Right forelimb (tissue), 1 donor: ENCODE results near the gene CTNNBL1.
"Not testable (repeated sequence)": the region's sequence is repeated elsewhere in the genome, so short reads cannot be mapped to it uniquely, and the experiment has no call there.

ENCODE experiments used
- DNase-seq: peaks from one replicate; pipeline ENCODE4 v3.0.0-alpha.2; 2018

CTNNBL1 gene, protein sequence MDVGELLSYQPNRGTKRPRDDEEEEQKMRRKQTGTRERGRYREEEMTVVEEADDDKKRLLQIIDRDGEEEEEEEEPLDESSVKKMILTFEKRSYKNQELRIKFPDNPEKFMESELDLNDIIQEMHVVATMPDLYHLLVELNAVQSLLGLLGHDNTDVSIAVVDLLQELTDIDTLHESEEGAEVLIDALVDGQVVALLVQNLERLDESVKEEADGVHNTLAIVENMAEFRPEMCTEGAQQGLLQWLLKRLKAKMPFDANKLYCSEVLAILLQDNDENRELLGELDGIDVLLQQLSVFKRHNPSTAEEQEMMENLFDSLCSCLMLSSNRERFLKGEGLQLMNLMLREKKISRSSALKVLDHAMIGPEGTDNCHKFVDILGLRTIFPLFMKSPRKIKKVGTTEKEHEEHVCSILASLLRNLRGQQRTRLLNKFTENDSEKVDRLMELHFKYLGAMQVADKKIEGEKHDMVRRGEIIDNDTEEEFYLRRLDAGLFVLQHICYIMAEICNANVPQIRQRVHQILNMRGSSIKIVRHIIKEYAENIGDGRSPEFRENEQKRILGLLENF

DNA sequence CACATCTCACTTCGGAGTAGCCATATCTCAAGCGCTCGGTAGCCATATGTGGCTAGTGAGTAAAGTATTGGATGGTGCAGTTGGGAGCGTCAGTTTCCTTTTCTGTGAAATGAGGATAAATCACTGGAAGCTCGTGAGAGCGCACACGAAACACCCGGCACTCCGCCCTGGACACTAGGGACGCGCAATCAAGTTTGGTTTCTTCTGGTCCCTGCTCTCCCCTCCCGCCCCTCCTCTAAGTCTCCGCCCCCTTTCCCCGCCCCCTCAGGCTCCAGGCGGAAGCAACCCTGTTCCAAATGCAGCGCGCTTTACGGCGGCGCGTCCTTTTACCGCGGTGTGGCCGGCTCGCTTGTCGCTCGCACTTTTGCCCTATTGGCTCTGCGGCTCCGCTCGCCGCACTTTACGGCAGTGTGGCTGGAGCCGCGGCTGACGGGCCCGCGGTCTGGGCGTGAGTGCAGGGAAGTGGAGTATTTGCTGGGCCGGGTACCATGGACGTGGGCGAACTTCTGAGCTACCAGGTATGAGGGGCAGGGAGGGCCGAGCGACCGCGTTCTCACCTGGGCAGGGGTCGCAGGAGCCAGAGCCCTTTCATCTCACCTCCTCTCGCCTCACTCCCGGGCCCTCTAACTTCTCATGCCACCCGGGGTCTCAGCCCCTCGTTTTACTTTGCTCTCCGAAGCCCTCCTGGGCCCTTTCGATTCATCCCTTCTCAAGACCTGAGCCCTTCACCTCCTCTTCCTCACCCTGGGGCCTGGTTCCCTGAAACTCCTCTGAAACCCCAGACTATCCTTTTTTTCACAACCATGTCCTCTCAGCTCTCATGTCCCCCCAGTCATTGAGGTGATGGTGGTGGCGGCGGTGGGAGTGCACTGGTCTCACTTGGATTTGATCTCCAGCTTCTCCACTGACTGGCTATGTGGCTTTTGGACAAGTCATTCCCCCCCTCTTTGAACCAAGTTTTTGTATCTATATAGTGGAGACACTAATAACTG is at the start of gene CTNNBL1:
CTNNBL1 (plus strand) TSS at position 396 of the 992 bp plus-strand sequence; CDS start at position 489, 93 bp downstream.
- DNase-seq, result peak; percentile 98

DNA sequence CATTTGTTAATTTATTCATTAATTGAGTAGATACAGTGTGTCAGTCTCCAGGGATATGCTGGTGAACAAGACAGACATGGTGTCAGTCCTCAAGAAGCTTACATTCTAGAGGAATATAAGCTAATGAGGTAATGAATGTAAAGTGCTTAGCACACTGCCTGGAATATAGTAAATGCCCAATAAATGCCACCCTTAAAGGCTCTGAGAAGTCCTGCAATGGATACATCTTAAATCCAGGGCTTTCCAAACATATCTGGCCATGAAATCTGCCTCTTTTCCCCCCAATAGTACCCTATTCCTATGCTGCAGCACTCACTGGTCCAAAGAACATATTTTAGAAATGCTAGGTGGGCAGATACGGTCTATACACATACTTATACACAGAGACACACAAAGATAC is 49.2 kb upstream of the CTNNBL1 start:
- no peak for DNase-seq

GRCh38 chr20:37647946-37648345 is 45.9 kb upstream of the CTNNBL1 start:
- DNase-seq, result no peak

DNA sequence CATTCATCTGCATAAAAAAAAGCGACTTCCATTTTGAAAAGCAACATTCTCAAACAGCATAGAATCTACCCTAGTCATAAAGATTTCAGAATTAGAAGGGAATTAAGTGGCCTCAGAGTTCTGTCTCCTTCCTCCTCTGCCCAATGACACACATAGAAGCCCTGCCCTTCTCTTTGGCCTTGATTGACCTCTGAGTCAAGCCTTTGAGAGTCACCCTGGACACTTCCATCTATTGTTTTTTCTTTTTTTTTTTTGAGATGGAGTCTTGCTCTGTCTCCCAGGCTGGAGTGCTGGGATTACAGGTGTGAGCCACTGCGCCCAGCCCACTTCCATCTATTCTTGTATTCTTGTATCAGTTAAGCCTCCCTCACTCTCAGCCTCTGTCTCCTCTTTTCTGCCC is 44.8 kb upstream of the CTNNBL1 start:
- no peak for DNase-seq

GRCh38 chr20:37649676-37650370 is 44.0 kb upstream of the CTNNBL1 start:
- no peak for DNase-seq

- DNase-seq, result no peak
Measured at GRCh38 chr20:37650661-37651060, 43.2 kb upstream of the CTNNBL1 start.

DNA sequence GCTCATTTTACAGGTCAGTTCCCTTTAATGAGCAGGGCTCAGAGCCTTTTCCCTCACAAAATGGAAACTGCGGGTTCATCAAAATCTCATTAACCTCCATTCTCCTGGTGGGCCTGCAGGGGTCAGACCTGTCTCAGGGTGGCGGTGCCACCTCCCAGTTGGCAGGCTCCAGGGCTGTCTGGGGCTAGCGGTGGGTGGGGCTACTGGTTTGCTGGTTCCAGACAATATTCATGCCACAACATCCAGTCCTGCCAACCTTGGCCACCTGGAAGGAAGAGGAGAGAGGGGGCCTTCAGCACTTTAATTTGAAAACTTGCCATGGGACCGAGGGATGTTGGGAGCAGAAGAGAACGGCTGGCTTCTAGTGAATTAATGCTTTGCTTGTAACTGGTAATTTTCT is 41.9 kb upstream of the CTNNBL1 start:
- no peak for DNase-seq

DNA sequence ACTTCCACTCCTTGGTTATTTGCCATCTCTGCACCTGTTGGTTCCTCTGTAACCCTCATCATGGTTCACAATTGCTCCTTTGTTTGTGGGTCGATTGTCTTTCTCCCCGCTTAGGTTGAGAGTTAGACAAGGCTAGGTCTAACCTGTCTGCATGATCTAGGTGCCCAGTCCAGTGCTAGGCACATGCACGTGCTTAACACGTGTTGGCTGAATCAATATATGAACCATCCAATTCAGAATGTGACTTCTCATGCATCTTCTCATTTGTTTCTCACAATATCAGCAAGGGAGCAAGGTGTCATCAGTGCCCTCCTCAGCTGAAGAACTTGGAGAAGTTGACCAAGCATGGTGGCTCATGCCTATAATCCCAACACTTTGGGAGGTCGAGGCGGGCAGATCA is 36.9 kb upstream of the CTNNBL1 start:
- DNase-seq, result no peak

- no peak for DNase-seq
Measured at GRCh38 chr20:37657924-37658804, 35.7 kb upstream of the CTNNBL1 start.

DNA sequence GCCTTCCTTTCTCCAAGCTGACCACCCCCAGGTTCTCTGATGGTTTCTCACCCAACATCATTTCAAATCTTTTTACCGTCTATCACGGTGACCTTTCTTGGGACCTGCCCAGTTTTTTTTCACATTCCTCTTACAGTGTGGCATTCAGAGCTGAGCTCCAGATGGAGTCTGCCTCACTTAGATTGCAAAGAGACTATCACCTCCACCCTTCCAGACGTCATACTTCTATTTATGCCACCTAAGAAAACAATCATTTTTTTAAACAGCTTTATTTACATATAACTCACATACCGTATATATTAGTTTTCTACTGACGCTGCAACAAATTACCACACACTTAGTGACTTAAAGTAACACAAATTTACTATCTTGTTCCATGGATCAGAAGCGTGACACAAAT is 32.3 kb upstream of the CTNNBL1 start:
- no peak for DNase-seq

DNA sequence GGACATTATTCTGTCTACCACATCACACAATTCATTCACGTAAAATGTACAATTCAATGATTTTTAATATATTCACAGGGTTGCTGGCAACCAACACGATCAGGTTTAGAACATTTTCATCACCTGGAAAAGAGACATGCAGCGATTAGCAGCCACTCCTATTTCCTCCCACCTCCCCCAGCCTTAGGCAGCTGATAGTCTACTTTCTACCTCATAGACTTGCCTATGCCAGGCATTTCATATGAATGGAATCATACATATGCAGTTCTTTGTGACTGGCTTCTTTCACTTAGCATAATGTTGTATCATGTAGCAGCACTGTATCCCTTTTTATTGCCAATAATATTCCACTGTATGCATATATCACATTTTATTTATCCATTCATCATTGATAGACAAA is 31.5 kb upstream of the CTNNBL1 start:
- no peak for DNase-seq

DNA sequence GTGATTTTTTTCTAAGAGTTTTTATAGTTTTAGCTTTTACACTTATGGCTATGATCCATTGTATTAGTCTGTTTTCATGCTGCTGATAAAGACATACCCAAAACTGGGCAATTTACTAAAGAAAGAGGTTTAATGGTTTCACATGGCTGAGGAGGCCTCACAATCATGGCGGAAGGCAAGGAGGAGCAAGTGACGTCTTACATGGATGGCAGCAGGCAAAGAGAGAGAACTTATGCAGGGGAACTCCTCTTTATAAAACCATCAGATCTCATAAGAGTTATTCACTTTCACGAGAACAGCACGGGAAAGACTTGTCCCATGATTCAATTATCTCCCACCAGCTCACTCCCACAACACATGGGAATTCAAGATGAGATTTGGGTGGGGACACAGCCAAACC is 29.2 kb upstream of the CTNNBL1 start:
- not testable (repeated sequence) for DNase-seq

- no peak for DNase-seq
Measured at GRCh38 chr20:37668166-37668565, 25.7 kb upstream of the CTNNBL1 start.

DNA sequence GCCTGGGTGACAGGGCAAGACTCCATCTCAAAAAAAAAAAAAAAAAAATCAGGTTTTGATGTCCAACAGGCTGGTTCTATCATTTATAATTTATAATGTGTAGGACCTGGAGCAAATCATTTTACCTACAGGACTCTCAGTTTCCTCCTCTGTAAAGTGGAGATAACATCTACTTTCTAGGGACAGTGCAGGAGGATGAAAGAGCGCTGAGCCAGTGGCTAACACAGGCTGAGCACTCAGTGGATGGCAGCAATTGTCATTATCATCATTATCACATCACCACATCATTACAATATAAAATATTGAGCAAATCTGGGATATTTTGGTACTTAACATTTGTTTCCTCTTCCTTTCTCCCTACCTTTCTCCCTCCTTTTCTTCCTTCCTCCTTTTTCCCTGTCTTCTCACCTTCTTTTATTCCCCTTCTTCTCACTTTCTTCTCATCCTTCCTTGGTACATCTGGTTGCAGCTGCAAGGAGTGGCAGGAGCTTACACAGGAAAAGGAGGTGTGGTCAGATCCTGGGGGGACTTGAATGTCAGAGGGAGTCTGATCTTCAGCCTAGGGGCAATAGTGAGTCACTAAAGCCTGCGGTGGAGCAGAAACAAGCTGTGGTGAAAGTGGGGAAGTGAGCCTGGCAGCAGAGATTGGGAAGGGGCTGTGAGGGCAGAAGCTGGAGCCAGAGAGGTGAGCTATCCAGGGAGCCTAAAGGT is 24.6 kb upstream of the CTNNBL1 start:
- no peak for DNase-seq

GRCh38 chr20:37669773-37670236 is 24.0 kb upstream of the CTNNBL1 start:
- DNase-seq, result no peak

GRCh38 chr20:37670351-37670791 is 23.5 kb upstream of the CTNNBL1 start:
- peak; percentile 58 for DNase-seq

DNA sequence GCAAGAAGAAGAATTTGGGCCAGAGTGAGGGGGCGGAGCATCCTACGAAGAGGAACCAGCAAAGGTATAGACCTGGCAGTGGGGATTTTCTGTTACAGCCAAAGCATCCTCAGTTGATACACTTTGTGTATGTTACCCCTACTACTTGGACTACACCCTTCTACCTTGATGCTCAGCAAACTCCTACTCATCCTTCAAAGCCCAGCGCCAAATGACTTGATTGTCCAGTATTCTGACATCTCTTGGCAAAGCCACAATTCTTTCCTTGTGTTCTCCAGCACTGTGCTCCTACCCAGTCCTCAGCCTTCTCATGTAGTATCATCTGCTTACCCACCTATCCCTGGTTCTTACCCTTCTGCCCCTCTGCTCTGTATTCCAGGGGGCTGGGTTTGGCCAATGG is 21.7 kb upstream of the CTNNBL1 start:
- DNase-seq, result no peak

GRCh38 chr20:37673444-37673843 is 20.4 kb upstream of the CTNNBL1 start:
- no peak for DNase-seq

- DNase-seq, result no peak
Measured at GRCh38 chr20:37676440-37676839, 17.4 kb upstream of the CTNNBL1 start.

DNA sequence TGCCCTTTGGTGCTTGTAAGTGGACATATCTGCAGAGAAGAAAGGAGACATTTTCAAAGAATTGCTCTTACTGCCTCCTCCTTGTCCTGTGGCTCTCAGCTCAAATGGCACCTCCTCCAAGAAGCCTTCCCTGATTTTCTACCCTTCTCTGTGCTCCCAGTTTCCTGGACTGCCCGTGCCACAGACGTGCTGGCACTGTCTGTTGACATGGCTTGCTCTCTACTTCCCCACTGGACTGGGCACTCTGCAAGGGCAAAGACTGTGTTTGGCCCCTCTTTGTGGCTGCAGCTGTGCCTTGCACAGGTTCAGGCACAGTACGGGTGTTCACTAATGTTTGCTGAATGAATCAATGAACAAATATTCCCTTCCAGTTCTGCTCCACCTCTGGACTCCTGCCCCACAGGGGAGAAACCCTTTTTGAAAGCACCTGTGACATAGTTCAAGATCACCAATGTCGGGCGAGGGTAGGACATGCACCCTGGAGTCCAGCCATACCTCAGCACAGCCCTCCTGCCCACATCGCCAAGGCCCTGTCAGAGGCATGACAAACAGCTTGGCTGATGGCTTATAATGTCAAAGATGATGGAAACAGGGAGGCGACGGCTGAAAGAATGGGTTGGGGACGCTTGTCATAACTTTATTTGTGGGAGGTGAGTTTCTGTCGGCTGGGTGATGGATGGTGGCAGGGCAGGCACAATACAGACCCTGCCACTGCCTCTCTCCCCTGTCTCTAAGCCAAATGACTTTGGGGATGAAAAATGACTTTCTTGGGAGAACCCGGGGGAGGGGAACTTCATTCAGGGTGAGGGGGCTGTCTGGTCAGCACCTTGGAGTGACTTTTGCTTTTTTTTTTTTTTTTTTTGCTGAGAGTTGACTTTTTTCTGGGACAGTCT is 15.6 kb upstream of the CTNNBL1 start:
- no peak for DNase-seq
